SH-SY5Y (cell line): ENCODE results near the gene SLC2A11.

ENCODE experiments used
- GATA2 ChIP-seq: IDR thresholded peaks from 2 replicates; pipeline ENCODE4 v1.6.1; 2011; ENCODE audit warnings: mild to moderate bottlenecking, low read depth, low read length
- GATA3 ChIP-seq: IDR thresholded peaks from 2 replicates; pipeline ENCODE4 v1.6.1; 2011; ENCODE audit warnings: low read depth, mild to moderate bottlenecking, low read length, moderate library complexity

DNA sequence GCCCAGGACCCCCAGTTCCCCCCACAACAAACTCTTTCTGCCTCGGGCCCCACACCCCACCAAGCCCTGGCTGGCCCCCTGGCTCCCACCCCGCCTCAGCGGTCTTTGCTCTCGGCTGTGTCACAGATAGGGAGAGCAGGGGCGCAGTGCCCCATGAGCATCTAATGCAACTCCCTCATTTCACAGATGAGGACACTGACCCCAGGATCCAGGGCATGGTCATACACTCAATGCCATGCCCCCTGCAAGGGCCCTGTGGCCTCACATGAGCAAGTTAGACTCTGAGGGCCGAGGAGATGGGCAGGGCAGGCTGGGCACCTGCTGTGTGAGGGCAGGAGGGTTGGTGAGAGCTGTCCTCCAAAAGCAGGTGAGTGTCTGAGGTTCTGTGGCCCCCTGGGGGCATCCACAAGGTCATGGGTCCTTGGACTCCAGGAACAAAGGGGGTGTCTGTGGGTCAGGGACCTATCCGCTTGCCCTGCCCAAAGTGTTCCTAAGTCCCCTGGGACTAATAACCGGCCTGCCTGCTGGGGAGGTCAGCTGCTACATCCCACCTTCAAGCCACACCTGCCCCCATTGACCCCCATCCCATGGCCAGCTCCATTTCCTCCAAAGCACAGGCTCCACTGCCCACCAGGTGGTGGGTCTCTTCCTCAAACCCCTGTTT is 39.0 kb downstream of the SLC2A11 start:
- TF ChIP-seq GATA2 (no peak), GATA3 (no peak)
